Measurements from ENCODE around the gene TLR8.
"Not testable (repeated sequence)": the region's sequence is repeated elsewhere in the genome, so short reads cannot be mapped to it uniquely, and the experiment has no call there.

TLR8 gene

DNA sequence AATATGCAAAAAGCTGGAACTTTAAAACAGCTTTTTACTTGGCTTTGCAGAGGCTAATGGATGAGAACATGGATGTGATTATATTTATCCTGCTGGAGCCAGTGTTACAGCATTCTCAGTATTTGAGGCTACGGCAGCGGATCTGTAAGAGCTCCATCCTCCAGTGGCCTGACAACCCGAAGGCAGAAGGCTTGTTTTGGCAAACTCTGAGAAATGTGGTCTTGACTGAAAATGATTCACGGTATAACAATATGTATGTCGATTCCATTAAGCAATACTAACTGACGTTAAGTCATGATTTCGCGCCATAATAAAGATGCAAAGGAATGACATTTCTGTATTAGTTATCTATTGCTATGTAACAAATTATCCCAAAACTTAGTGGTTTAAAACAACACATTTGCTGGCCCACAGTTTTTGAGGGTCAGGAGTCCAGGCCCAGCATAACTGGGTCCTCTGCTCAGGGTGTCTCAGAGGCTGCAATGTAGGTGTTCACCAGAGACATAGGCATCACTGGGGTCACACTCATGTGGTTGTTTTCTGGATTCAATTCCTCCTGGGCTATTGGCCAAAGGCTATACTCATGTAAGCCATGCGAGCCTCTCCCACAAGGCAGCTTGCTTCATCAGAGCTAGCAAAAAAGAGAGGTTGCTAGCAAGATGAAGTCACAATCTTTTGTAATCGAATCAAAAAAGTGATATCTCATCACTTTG lies 15.6 kb downstream of the TLR8 start:
- H3K9me3 ChIP-seq (ENCODE audit: control insufficient read depth, low read length) = peaks cover 4% of the 10 kb centered on the region
- no peaks in the 10 kb centered on the region for H3K36me3 ChIP-seq (ENCODE audit: control insufficient read depth, insufficient read depth, low read length, severe bottlenecking)
- H3K27me3 ChIP-seq (replicated peaks; ENCODE audit: control insufficient read depth, insufficient read depth, low read length) = peaks cover 9% of the 10 kb centered on the region
- no peak for DNase-seq (ENCODE audit: low read depth)
- H3K9ac ChIP-seq (ENCODE audit: low read length) = no peak overlapping the region
- H3K4me3 ChIP-seq (ENCODE audit: low read length) = no peak overlapping the region
- H3K4me1 ChIP-seq (ENCODE audit: control insufficient read depth, insufficient read depth, low read length) = no peaks in the 10 kb centered on the region

DNA sequence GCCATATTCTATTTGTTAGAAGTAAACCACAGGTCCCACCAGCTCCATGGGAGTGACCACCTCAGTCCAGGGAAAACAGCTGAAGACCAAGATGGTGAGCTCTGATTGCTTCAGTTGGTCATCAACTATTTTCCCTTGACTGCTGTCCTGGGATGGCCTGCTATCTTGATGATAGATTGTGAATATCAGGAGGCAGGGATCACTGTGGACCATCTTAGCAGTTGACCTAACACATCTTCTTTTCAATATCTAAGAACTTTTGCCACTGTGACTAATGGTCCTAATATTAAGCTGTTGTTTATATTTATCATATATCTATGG lies 16.1 kb downstream of the TLR8 start:
- Histone ChIP-seq H3K4me1 (ENCODE audit: control insufficient read depth, insufficient read depth, low read length) (no peaks in the 10 kb centered on the region), H3K9ac (ENCODE audit: low read length) (no peak overlapping the region), H3K4me3 (ENCODE audit: low read length) (no peak overlapping the region), H3K9me3 (ENCODE audit: control insufficient read depth, low read length) (peaks cover 4% of the 10 kb centered on the region), H3K36me3 (ENCODE audit: control insufficient read depth, insufficient read depth, low read length, severe bottlenecking) (no peaks in the 10 kb centered on the region), H3K27me3 (replicated peaks; ENCODE audit: control insufficient read depth, insufficient read depth, low read length) (peaks cover 8% of the 10 kb centered on the region)
- DNase-seq (ENCODE audit: low read depth) = no peak

GRCh38 chrX:12929701-12930100 lies 23.3 kb downstream of the TLR8 start:
- H3K4me3 ChIP-seq (ENCODE audit: low read length) = no peak overlapping the region
- H3K9ac ChIP-seq (ENCODE audit: low read length) = no peak overlapping the region
- no peaks in the 10 kb centered on the region for H3K27me3 ChIP-seq (replicated peaks; ENCODE audit: control insufficient read depth, insufficient read depth, low read length)
- no peaks in the 10 kb centered on the region for H3K4me1 ChIP-seq (ENCODE audit: control insufficient read depth, insufficient read depth, low read length)
- H3K36me3 ChIP-seq (ENCODE audit: control insufficient read depth, insufficient read depth, low read length, severe bottlenecking) = no peaks in the 10 kb centered on the region
- peaks cover 4% of the 10 kb centered on the region for H3K9me3 ChIP-seq (ENCODE audit: control insufficient read depth, low read length)
- DNase-seq (ENCODE audit: low read depth) = no peak

GRCh38 chrX:12930150-12930549 lies 23.7 kb downstream of the TLR8 start:
- Histone ChIP-seq H3K9me3 (ENCODE audit: control insufficient read depth, low read length) (peaks cover 4% of the 10 kb centered on the region), H3K4me1 (ENCODE audit: control insufficient read depth, insufficient read depth, low read length) (no peaks in the 10 kb centered on the region), H3K9ac (ENCODE audit: low read length) (no peak overlapping the region), H3K27me3 (replicated peaks; ENCODE audit: control insufficient read depth, insufficient read depth, low read length) (no peaks in the 10 kb centered on the region), H3K36me3 (ENCODE audit: control insufficient read depth, insufficient read depth, low read length, severe bottlenecking) (no peaks in the 10 kb centered on the region), H3K4me3 (ENCODE audit: low read length) (no peak overlapping the region)
- no peak for DNase-seq (ENCODE audit: low read depth)

- no peak for DNase-seq (ENCODE audit: low read depth)
- Histone ChIP-seq H3K27me3 (replicated peaks; ENCODE audit: control insufficient read depth, insufficient read depth, low read length) (no peaks in the 10 kb centered on the region), H3K9me3 (ENCODE audit: control insufficient read depth, low read length) (peaks cover 4% of the 10 kb centered on the region), H3K4me3 (ENCODE audit: low read length) (no peak overlapping the region), H3K36me3 (ENCODE audit: control insufficient read depth, insufficient read depth, low read length, severe bottlenecking) (no peaks in the 10 kb centered on the region), H3K9ac (ENCODE audit: low read length) (no peak overlapping the region), H3K4me1 (ENCODE audit: control insufficient read depth, insufficient read depth, low read length) (no peaks in the 10 kb centered on the region)
These were observed 25.8 kb downstream of the TLR8 start for GRCh38 chrX:12932244-12932643.

DNA sequence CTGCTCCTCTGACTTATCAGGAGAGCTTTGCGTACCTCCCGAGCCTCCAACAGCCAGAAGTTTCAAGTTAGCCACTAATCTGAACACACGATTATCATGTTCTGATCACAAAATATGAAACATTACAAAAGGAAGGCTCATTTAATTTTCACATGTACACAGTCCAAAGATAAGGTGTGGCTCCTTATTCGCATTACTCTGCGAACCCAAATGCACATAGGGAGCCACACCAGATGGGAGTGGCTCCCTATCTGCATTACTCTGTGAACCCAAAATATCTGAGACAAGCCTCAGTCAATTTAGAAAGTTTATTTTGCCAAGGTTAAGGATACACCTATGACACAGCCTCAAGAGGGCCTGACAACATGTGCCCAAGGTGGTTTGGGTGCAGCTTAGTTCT lies 28.4 kb downstream of the TLR8 start:
- H3K36me3 ChIP-seq (ENCODE audit: control insufficient read depth, insufficient read depth, low read length, severe bottlenecking) = no peaks in the 10 kb centered on the region
- H3K4me1 ChIP-seq (ENCODE audit: control insufficient read depth, insufficient read depth, low read length) = no peaks in the 10 kb centered on the region
- no peak overlapping the region for H3K9ac ChIP-seq (ENCODE audit: low read length)
- no peaks in the 10 kb centered on the region for H3K27me3 ChIP-seq (replicated peaks; ENCODE audit: control insufficient read depth, insufficient read depth, low read length)
- H3K9me3 ChIP-seq (ENCODE audit: control insufficient read depth, low read length) = no peaks in the 10 kb centered on the region
- no peak for DNase-seq (ENCODE audit: low read depth)
- H3K4me3 ChIP-seq (ENCODE audit: low read length) = no peak overlapping the region

DNA sequence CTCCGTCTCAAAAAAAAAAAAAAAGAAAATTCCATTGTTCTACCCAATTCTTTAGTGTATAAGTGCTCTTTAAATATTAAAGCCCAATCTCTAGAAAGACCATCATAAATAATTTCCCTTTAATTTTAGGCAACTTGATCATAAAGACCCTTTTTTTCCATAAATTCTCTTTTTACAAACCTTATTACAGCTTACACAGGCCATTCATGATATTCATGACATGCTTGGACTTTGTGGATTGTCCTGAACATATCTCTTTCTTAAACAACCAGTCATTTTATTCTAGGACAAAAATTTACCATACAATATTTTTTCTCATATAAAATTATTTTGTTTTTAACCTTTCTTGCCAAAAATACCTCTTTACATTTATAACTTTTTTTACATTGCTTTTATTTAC lies 30.5 kb downstream of the TLR8 start:
- Histone ChIP-seq H3K9ac (ENCODE audit: low read length) (no peak overlapping the region), H3K36me3 (ENCODE audit: control insufficient read depth, insufficient read depth, low read length, severe bottlenecking) (no peaks in the 10 kb centered on the region), H3K9me3 (ENCODE audit: control insufficient read depth, low read length) (no peaks in the 10 kb centered on the region), H3K4me3 (ENCODE audit: low read length) (no peak overlapping the region), H3K27me3 (replicated peaks; ENCODE audit: control insufficient read depth, insufficient read depth, low read length) (no peaks in the 10 kb centered on the region), H3K4me1 (ENCODE audit: control insufficient read depth, insufficient read depth, low read length) (no peaks in the 10 kb centered on the region)
- DNase-seq (ENCODE audit: low read depth) = no peak

DNA sequence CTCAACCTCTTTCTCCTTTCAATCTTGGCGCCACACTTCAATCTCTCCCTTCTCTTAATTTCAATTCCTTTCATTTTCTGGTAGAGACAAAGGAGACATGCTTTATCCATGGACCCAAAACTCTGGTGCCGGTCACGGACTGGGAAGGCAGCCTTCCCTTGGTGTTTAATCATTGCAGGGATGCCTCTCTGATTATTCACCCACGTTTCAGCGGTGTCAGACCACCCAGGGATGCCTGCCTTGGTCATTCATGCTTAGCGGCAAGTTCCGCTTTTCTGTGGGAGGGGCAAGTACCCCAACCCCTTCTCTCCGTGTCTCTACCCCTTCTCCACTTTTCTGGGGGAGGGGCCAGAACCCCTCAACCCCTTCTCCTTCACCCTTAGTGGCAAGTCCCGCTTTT lies 34.1 kb downstream of the TLR8 start:
- H3K9me3 ChIP-seq (ENCODE audit: control insufficient read depth, low read length); H3K4me1 ChIP-seq (ENCODE audit: control insufficient read depth, insufficient read depth, low read length); H3K9ac ChIP-seq (ENCODE audit: low read length); H3K36me3 ChIP-seq (ENCODE audit: control insufficient read depth, insufficient read depth, low read length, severe bottlenecking); H3K4me3 ChIP-seq (ENCODE audit: low read length); DNase-seq (ENCODE audit: low read depth); H3K27me3 ChIP-seq (replicated peaks; ENCODE audit: control insufficient read depth, insufficient read depth, low read length): not testable (repeated sequence)

- not testable (repeated sequence) for H3K27me3 ChIP-seq (replicated peaks; ENCODE audit: control insufficient read depth, insufficient read depth, low read length); H3K9me3 ChIP-seq (ENCODE audit: control insufficient read depth, low read length); DNase-seq (ENCODE audit: low read depth)
These were observed 37.2 kb downstream of the TLR8 start for GRCh38 chrX:12943592-12943991.

DNA sequence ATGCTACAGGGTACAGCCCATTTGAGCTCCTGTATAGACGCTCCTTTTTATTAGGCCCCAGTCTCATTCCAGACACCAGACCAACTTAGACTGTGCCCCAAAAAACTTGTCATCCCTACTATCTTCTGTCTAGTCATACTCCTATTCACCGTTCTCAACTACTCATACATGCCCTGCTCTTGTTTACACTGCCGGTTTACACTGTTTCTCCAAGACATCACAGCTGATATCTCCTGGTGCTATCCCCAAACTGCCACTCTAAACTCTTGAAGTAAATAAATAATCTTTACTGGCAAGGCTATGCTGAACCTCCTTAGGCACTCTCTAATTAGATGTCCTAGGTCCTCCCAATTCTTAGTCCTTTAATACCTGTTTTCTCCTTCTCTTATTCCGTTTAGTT lies 38.0 kb downstream of the TLR8 start:
- H3K36me3 ChIP-seq (ENCODE audit: control insufficient read depth, insufficient read depth, low read length, severe bottlenecking); H3K27me3 ChIP-seq (replicated peaks; ENCODE audit: control insufficient read depth, insufficient read depth, low read length); DNase-seq (ENCODE audit: low read depth); H3K9me3 ChIP-seq (ENCODE audit: control insufficient read depth, low read length); H3K4me1 ChIP-seq (ENCODE audit: control insufficient read depth, insufficient read depth, low read length); H3K4me3 ChIP-seq (ENCODE audit: low read length); H3K9ac ChIP-seq (ENCODE audit: low read length): not testable (repeated sequence)

More at GRCh38 chrX:12943592-12943991, 37.2 kb downstream of the TLR8 start:
- H3K9ac ChIP-seq (ENCODE audit: low read length); H3K4me1 ChIP-seq (ENCODE audit: control insufficient read depth, insufficient read depth, low read length); H3K36me3 ChIP-seq (ENCODE audit: control insufficient read depth, insufficient read depth, low read length, severe bottlenecking); H3K4me3 ChIP-seq (ENCODE audit: low read length): not testable (repeated sequence)

GRCh38 chrX:12945494-12945893 lies 39.1 kb downstream of the TLR8 start:
- DNase-seq (ENCODE audit: low read depth) = no peak
- Histone ChIP-seq H3K4me3 (ENCODE audit: low read length) (no peak overlapping the region), H3K4me1 (ENCODE audit: control insufficient read depth, insufficient read depth, low read length) (peaks cover 15% of the 10 kb centered on the region), H3K36me3 (ENCODE audit: control insufficient read depth, insufficient read depth, low read length, severe bottlenecking) (no peaks in the 10 kb centered on the region), H3K9ac (ENCODE audit: low read length) (no peak overlapping the region), H3K9me3 (ENCODE audit: control insufficient read depth, low read length) (no peaks in the 10 kb centered on the region), H3K27me3 (replicated peaks; ENCODE audit: control insufficient read depth, insufficient read depth, low read length) (no peaks in the 10 kb centered on the region)

DNA sequence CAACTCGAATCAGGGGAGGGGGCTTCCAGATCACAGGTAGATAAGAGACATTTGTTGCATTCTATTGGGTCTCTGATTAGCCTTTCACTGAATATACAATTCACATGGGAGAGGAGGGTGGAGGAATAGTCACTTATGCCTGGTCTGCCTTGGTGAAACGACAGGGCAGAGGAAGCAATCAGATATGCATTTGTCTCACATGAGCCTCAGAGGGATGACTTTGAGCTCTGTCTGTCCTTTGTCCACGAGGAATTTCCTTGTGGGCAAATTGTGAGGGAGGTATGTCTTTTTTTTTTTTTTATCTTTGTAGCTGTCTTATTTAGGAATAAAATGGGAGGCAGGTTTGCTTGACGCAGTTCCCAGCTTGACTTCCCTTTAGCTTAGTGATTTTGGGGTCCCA lies 40.0 kb downstream of the TLR8 start:
- Histone ChIP-seq H3K9ac (ENCODE audit: low read length) (peak overlapping the region; percentile 63), H3K36me3 (ENCODE audit: control insufficient read depth, insufficient read depth, low read length, severe bottlenecking) (no peaks in the 10 kb centered on the region), H3K4me3 (ENCODE audit: low read length) (no peak overlapping the region), H3K9me3 (ENCODE audit: control insufficient read depth, low read length) (no peaks in the 10 kb centered on the region), H3K27me3 (replicated peaks; ENCODE audit: control insufficient read depth, insufficient read depth, low read length) (no peaks in the 10 kb centered on the region), H3K4me1 (ENCODE audit: control insufficient read depth, insufficient read depth, low read length) (peaks cover 16% of the 10 kb centered on the region)
- DNase-seq (ENCODE audit: low read depth) = no peak
